ENCODE data around the gene CPT2.

The CPT2 gene

DNA sequence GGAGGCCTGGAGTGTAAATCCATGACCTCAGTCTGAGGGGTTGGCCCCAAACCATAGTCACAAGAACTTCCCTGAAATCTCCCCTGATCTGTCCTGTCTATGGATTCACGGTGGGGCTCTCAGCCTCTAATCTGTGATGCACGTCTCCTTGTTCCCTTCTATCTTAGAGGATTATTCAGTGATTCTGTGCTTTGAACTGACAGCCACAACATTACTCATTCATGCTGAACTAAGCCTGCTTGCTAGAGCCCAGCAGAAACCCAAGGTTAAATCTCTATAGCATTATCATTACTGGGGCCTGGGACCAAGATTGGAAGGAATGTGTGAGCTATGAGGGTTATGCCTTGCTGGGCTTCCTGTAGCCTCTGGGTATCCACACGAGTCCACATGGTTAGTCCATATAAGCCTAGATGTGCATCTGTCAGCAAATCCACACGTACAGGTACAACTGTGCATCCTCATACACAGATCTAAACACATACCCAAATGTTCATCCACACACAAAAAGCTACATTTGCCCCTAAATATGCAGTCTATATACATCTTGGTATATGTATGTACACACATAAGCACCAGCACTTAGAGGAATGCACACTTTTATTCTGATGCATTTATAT lies 64.1 kb downstream of the CPT2 start:
- DNase-seq (ENCODE audit: low read depth in 2 of 2), result no peak

DNA sequence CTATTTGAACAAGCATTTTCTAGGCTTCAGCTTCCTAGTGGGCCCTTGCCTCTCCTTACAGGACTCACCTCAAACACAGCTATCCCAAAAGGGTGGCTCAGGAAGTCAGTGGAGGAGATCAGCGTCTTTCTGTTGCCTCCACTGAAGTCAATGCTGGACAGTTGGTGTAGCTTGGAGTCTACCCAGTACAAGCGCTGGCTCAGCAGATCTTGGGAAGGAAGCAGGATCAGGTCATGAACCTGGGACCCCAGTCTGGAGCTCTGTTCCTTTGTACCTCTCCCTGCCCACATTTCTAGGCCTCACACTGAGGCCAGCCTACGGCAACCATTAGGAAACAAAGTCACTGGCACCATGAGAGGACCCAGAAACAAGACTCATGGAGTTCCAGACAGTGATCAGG lies 65.4 kb downstream of the CPT2 start:
- DNase-seq (ENCODE audit: low read depth in 2 of 2), result no peak
